GM12874 (cell line): ENCODE measurements around the gene AMIGO1.

Experiments used
- CTCF ChIP-seq: IDR thresholded peaks from 2 replicates; pipeline ENCODE4 v1.5.1; 2011; ENCODE audit warnings: low read depth, mild to moderate bottlenecking, control low read depth, low read length, moderate library complexity; ENCODE audit not compliant: insufficient read depth

AMIGO1 gene

GRCh38 chr1:109509176-109510134, at the start of gene AMIGO1:
TSS of gene AMIGO1 (minus strand) at chr1:109509727. CDS start at chr1:109508912, 815 bp downstream.
- no peak for TF ChIP-seq CTCF

GRCh38 chr1:109557520-109557919, 48.0 kb upstream of the AMIGO1 start:
- TF ChIP-seq CTCF, result no peak

GRCh38 chr1:109556563-109556962, 47.0 kb upstream of the AMIGO1 start:
- TF ChIP-seq CTCF, result no peak

GRCh38 chr1:109548321-109549267, 39.1 kb upstream of the AMIGO1 start, which contains the start of gene GNAI3:
TSS of gene GNAI3 (plus strand) at chr1:109548615. CDS start at chr1:109548721, 106 bp downstream.
- TF ChIP-seq CTCF, result no peak

GRCh38 chr1:109547463-109548320, 38.2 kb upstream of the AMIGO1 start:
- TF ChIP-seq CTCF, result no peak

- peak; percentile 67 for TF ChIP-seq CTCF
These were observed 37.0 kb upstream of the AMIGO1 start for GRCh38 chr1:109546311-109547109.
